ENCODE results near the gene SLC2A6. TPM values are rescaled to one million over a fixed set of nuclear protein-coding genes. Genes with fewer than 3 reads are reported as not detected.

The SLC2A6 gene
- total RNA-seq, 2 donors from 2014 or later = 2.4 to 2.8 TPM

DNA sequence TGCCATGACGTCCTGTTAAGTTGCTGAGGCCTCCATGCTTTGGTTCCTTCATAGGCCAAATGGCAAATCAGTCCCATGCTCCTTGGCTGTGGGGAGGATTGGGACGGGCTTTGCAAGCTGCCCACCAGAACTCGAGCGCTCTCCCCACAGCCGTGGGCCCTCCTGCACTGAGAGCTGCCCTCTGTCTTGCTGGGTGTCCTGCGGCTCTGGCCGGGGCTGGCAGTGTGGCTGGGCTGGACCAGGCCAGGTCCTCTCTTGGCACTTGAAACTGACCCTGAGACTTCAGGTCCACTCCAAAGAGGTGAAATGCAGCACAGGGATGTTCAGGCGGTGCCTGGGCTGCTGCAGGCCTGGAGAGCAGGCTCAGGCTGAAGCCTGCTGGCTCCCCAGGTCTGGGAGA is 38.8 kb upstream of the SLC2A6 start:
- H3K9me3 ChIP-seq = no peaks in the 10 kb centered on the region
- intact Hi-C loops (cut with DNase I) = no loop called here
- H3K36me3 ChIP-seq = no peaks in the 10 kb centered on the region
- no peaks in the 10 kb centered on the region for H3K27me3 ChIP-seq
- DNase-seq = no peak
- TF ChIP-seq, protein P1, sequence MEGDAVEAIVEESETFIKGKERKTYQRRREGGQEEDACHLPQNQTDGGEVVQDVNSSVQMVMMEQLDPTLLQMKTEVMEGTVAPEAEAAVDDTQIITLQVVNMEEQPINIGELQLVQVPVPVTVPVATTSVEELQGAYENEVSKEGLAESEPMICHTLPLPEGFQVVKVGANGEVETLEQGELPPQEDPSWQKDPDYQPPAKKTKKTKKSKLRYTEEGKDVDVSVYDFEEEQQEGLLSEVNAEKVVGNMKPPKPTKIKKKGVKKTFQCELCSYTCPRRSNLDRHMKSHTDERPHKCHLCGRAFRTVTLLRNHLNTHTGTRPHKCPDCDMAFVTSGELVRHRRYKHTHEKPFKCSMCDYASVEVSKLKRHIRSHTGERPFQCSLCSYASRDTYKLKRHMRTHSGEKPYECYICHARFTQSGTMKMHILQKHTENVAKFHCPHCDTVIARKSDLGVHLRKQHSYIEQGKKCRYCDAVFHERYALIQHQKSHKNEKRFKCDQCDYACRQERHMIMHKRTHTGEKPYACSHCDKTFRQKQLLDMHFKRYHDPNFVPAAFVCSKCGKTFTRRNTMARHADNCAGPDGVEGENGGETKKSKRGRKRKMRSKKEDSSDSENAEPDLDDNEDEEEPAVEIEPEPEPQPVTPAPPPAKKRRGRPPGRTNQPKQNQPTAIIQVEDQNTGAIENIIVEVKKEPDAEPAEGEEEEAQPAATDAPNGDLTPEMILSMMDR (IDR thresholded peaks at IDR 0.05) = no peak
- H3K27ac ChIP-seq = no peak overlapping the region
- H3K4me3 ChIP-seq = no peak overlapping the region
- no peak overlapping the region for H3K9ac ChIP-seq (ENCODE audit: low read depth in 2 of 2, low read length in 2 of 2)
- no peaks in the 10 kb centered on the region for H3K4me1 ChIP-seq

DNA sequence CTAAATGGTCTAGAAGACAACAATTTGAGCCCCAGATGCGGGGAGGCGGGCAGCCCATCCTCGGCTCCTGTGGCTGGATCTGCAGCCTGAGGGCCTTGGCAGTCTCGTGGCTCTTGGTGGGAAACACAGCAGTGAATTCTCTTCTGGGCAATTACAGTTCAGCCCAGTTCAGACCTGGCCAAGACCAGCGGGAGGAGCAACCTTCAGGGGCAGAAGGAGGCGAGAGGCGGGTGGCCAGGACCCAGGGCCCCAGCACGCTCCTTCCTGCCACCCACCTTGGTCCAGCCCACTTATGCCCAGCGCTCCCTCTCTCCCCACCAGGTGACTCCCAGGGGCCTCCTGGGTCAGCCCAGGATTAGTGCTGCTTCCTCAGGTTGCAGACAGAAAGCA is 38.1 kb upstream of the SLC2A6 start:
- Histone ChIP-seq H3K4me3 (no peak overlapping the region), H3K27ac (no peak overlapping the region), H3K9me3 (no peaks in the 10 kb centered on the region), H3K36me3 (no peaks in the 10 kb centered on the region), H3K27me3 (no peaks in the 10 kb centered on the region), H3K9ac (ENCODE audit: low read depth in 2 of 2, low read length in 2 of 2) (no peak overlapping the region), H3K4me1 (no peaks in the 10 kb centered on the region)
- DNase-seq = no peak
- TF ChIP-seq, protein P1 (IDR thresholded peaks at IDR 0.05) = no peak
- intact Hi-C loops (cut with DNase I) = no loop called here

DNA sequence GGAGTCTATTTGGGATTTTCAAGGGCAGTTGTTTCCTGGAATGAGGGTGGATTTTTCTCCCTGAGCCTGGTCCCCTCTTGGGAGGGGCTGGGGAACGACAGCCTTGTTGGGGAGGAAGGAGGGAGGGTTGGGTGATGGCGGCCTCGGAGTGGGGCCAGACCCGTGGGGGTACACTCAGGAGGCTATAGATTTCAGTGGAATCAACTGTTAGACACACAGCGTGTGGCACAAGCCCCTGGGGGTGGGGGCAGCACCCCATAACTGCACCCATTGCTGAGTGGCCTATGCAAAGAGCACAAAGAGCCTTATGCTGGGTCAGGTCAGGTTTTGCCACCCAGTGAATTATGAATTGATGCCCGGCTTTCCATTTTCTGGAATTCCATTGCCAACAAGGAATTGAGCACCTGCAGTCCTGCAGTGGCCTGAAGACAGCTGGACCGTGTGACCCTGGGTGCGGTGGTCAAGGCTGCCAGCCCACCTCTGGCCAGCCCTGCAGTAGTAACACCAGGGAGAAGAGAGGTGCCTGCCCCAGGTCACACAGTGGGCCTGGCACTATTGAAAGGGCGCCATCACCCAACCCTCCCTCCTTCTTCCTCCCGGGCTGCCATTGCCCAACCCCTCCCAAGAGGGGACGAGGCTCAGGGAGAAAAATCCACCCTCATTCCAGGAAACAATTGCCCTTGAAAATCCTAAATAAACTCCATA is 37.5 kb upstream of the SLC2A6 start:
- no peaks in the 10 kb centered on the region for H3K9me3 ChIP-seq
- no peak overlapping the region for H3K27ac ChIP-seq
- TF ChIP-seq, protein P1 (IDR thresholded peaks at IDR 0.05) = no peak
- no peaks in the 10 kb centered on the region for H3K4me1 ChIP-seq
- H3K9ac ChIP-seq (ENCODE audit: low read depth in 2 of 2, low read length in 2 of 2) = no peak overlapping the region
- no peak for DNase-seq
- no peak overlapping the region for H3K4me3 ChIP-seq
- intact Hi-C loops (cut with DNase I) = no loop called here
- no peaks in the 10 kb centered on the region for H3K36me3 ChIP-seq
- no peaks in the 10 kb centered on the region for H3K27me3 ChIP-seq

DNA sequence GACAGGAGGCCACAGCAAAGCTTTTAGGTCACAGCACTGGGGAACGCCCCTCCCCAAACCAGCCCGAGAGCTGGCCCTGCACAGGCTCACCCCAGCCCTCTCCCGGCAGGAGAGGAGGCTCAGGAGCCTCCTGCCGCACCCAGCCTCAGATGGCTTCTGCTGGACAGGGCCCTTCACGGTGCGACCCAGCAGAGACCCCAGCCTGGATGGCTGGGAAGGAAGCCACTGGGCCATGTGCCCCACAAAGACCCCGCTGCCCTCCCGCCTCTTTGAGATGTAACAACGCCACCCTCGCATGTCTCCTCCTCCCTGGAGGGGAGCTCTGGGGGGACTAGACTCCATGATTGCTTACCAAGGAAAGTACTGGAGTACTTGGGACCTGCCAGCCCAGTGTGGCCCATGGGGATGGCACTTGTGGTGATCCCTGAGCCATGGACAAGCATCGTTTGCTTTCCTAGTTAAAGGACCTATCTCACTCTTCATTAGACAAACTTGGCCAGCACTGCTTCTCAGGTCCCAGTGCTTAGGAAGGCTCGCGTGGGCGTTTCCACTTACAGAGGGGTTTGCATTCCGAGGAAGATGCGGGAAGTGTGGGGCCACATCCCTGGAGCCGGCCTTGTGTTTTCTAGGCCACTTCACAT is 36.8 kb upstream of the SLC2A6 start:
- Histone ChIP-seq H3K4me1 (no peaks in the 10 kb centered on the region), H3K9ac (ENCODE audit: low read depth in 2 of 2, low read length in 2 of 2) (no peak overlapping the region), H3K27ac (no peak overlapping the region), H3K27me3 (no peaks in the 10 kb centered on the region), H3K9me3 (no peaks in the 10 kb centered on the region), H3K36me3 (no peaks in the 10 kb centered on the region), H3K4me3 (no peak overlapping the region)
- no peak for DNase-seq
- TF ChIP-seq, protein P1 (IDR thresholded peaks at IDR 0.05) = no peak
- intact Hi-C loops (cut with DNase I) = no loop called here

DNA sequence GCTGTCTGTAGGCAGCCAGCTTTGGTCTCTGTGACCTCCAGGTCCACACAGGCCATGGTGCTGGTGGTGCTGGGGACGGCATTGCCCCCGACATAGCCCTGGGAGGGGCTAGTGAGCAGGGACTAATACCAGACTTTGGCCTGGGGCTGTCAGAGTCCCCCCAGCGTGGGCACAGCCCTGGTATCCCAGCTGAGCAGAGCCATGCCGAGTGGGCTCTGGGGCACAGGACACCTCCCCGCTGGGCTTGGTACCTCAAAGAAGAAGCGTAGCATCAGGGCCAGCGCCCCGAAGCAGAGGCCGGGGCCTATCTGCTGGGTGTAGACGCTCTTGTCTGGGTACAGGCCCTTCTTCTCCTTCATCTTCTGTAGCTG is 36.3 kb upstream of the SLC2A6 start:
- H3K27ac ChIP-seq = no peak overlapping the region
- TF ChIP-seq, protein P1 (IDR thresholded peaks at IDR 0.05) = no peak

More for the DNA sequence above, 36.3 kb upstream of the SLC2A6 start:
- Histone ChIP-seq H3K36me3 (no peaks in the 10 kb centered on the region), H3K27me3 (no peaks in the 10 kb centered on the region), H3K4me1 (no peaks in the 10 kb centered on the region), H3K9me3 (no peaks in the 10 kb centered on the region), H3K4me3 (no peak overlapping the region), H3K9ac (ENCODE audit: low read depth in 2 of 2, low read length in 2 of 2) (no peak overlapping the region)
- DNase-seq = no peak
- intact Hi-C loops (cut with DNase I) = no loop called here

Data from colonic mucosa (tissue), 4 donors.